H9 (cell line): ENCODE data around the gene ACACA. TPM values are rescaled to one million over a fixed set of nuclear protein-coding genes. Genes with fewer than 3 reads are reported as not detected.

Experiments used
- DNase-seq: peaks from one replicate; pipeline ENCODE4 v3.0.0-alpha.2; 2017
- H2AFZ ChIP-seq: one replicate; pipeline ENCODE4 v1.6.1; 2013; ENCODE audit warnings: mild to moderate bottlenecking, low read length, control low read depth, moderate library complexity
- H2AK5ac ChIP-seq: 2 replicates; pipeline ENCODE4 v1.6.1; 2013; ENCODE audit warnings: low read length, control low read depth, mixed read lengths; ENCODE audit not compliant: insufficient read length
- H2BK120ac ChIP-seq: one replicate; pipeline ENCODE4 v1.6.1; 2013; ENCODE audit warnings: low read depth, mild to moderate bottlenecking, low read length, control low read depth, inconsistent platforms; ENCODE audit not compliant: poor library complexity, severe bottlenecking
- H2BK12ac ChIP-seq: 2 replicates; pipeline ENCODE4 v1.6.1; 2013; ENCODE audit warnings: low read length, control low read depth, mixed read lengths, low read depth; ENCODE audit not compliant: insufficient read length
- H2BK15ac ChIP-seq: 2 replicates; pipeline ENCODE4 v1.6.1; 2013; ENCODE audit warnings: low read depth, low read length, control low read depth
- H2BK20ac ChIP-seq: one replicate; pipeline ENCODE4 v1.6.1; 2013; ENCODE audit warnings: low read depth, mild to moderate bottlenecking, low read length, control low read depth, inconsistent platforms; ENCODE audit not compliant: poor library complexity, severe bottlenecking
- H2BK5ac ChIP-seq: 2 replicates; pipeline ENCODE4 v1.6.1; 2013; ENCODE audit warnings: low read length, control low read depth, mixed read lengths; ENCODE audit not compliant: insufficient read length
- H3K14ac ChIP-seq: 2 replicates; pipeline ENCODE4 v1.6.1; 2013; ENCODE audit warnings: low read length, control low read depth; ENCODE audit not compliant: insufficient read depth
- H3K18ac ChIP-seq: 2 replicates; pipeline ENCODE4 v1.6.1; 2013; ENCODE audit warnings: low read depth, mild to moderate bottlenecking, mixed read lengths, low read length, control low read depth; ENCODE audit not compliant: insufficient read length
- H3K23ac ChIP-seq: 2 replicates; pipeline ENCODE4 v1.6.1; 2013; ENCODE audit warnings: low read length, control low read depth, mixed read lengths, low read depth; ENCODE audit not compliant: insufficient read length
- H3K23me2 ChIP-seq: 2 replicates; pipeline ENCODE4 v1.6.1; 2013; ENCODE audit warnings: low read depth, mild to moderate bottlenecking, mixed read lengths, low read length, control low read depth; ENCODE audit not compliant: insufficient read length, poor library complexity, severe bottlenecking
- H3K27ac ChIP-seq: 2 replicates; pipeline ENCODE4 v1.5.1; 2013; ENCODE audit warnings: low read length, control low read depth, mixed read lengths, low read depth; ENCODE audit not compliant: insufficient read length
- H3K27me3 ChIP-seq: 2 replicates; pipeline ENCODE4 v1.6.1; 2013; ENCODE audit warnings: low read length, control low read depth, inconsistent platforms; ENCODE audit not compliant: insufficient read depth
- H3K4ac ChIP-seq: 2 replicates; pipeline ENCODE4 v1.6.1; 2013; ENCODE audit warnings: low read depth, mild to moderate bottlenecking, control low read depth, inconsistent platforms, low read length, moderate library complexity
- H3K4me1 ChIP-seq: 2 replicates; pipeline ENCODE4 v1.6.1; 2013; ENCODE audit warnings: low read length, control low read depth, inconsistent platforms; ENCODE audit not compliant: insufficient read depth
- H3K4me2 ChIP-seq: 2 replicates; pipeline ENCODE4 v1.6.1; 2013; ENCODE audit warnings: low read length, control low read depth, mixed read lengths; ENCODE audit not compliant: insufficient read length, insufficient read depth
- H3K56ac ChIP-seq: 2 replicates; pipeline ENCODE4 v1.6.1; 2013; ENCODE audit warnings: low read depth, mild to moderate bottlenecking, mixed read lengths, low read length, control low read depth; ENCODE audit not compliant: insufficient read length
- H3K79me1 ChIP-seq: 2 replicates; pipeline ENCODE4 v1.6.1; 2013; ENCODE audit warnings: low read depth, mild to moderate bottlenecking, moderate library complexity, low read length, control low read depth, inconsistent platforms; ENCODE audit not compliant: insufficient read depth, poor library complexity, severe bottlenecking
- H3K79me2 ChIP-seq: 2 replicates; pipeline ENCODE4 v1.6.1; 2013; ENCODE audit warnings: low read length, control low read depth, inconsistent platforms; ENCODE audit not compliant: insufficient read depth
- H3K9ac ChIP-seq: 2 replicates; pipeline ENCODE4 v1.6.1; 2013; ENCODE audit warnings: low read length, control low read depth, mixed read lengths; ENCODE audit not compliant: insufficient read length; ENCODE audit errors: extremely low read depth
- H3K9me3 ChIP-seq: one replicate; pipeline ENCODE4 v1.6.1; 2013; ENCODE audit warnings: low read depth, low read length, inconsistent platforms; ENCODE audit not compliant: control insufficient read depth
- H3T11ph ChIP-seq: one replicate; pipeline ENCODE4 v1.6.1; 2013; ENCODE audit warnings: mild to moderate bottlenecking, low read length, control low read depth, inconsistent platforms
- H4K20me1 ChIP-seq: one replicate; pipeline ENCODE4 v1.6.1; 2013; ENCODE audit not compliant: control insufficient read depth, insufficient read length, insufficient read depth
- H4K5ac ChIP-seq: 2 replicates; pipeline ENCODE4 v1.6.1; 2013; ENCODE audit warnings: low read depth, mild to moderate bottlenecking, mixed read lengths, low read length, control low read depth; ENCODE audit not compliant: insufficient read length
- H4K8ac ChIP-seq: replicated peaks from 2 replicates; pipeline ENCODE4 v1.6.1; 2013; ENCODE audit warnings: low read length, control low read depth, mixed read lengths, low read depth; ENCODE audit not compliant: insufficient read length
- H4K91ac ChIP-seq: 2 replicates; pipeline ENCODE4 v1.6.1; 2013; ENCODE audit warnings: low read depth, mild to moderate bottlenecking, moderate library complexity, mixed read lengths, low read length, control low read depth; ENCODE audit not compliant: insufficient read length
- H3K27ac Mint-ChIP-seq, 3 experiments: 2 replicates in 2 of 3; 3 replicates in 1 of 3; pipeline ENCODE4 v1.8.0; 2020 to 2021; ENCODE audit warnings: mixed read lengths in 3 of 3, mild to moderate bottlenecking in 1 of 3, moderate library complexity in 1 of 3
- H3K27me3 Mint-ChIP-seq: 2 replicates; pipeline ENCODE4 v1.8.0; 2021; ENCODE audit warnings: low read depth, mild to moderate bottlenecking, moderate library complexity, mixed read lengths
- H3K36me3 Mint-ChIP-seq, 3 experiments: 2 replicates in 2 of 3; 3 replicates in 1 of 3; pipeline ENCODE4 v1.8.0; 2020 to 2021; ENCODE audit warnings: low read depth in 3 of 3, mixed read lengths in 3 of 3; ENCODE audit not compliant: insufficient read depth in 1 of 3
- H3K4me1 Mint-ChIP-seq, 2 experiments: 2 replicates each; pipeline ENCODE4 v1.8.0; 2020; ENCODE audit warnings: mixed read lengths in 2 of 2
- H3K4me3 Mint-ChIP-seq, 2 experiments: 2 replicates in 1 of 2; 3 replicates in 1 of 2; pipeline ENCODE4 v1.8.0; 2020 to 2021; ENCODE audit warnings: mild to moderate bottlenecking in 2 of 2, mixed read lengths in 2 of 2, moderate library complexity in 1 of 2
- H3K9me3 Mint-ChIP-seq, 2 experiments: 2 replicates in 1 of 2; 3 replicates in 1 of 2; pipeline ENCODE4 v1.8.0; 2020; ENCODE audit warnings: mild to moderate bottlenecking in 2 of 2, mixed read lengths in 2 of 2, moderate library complexity in 1 of 2
- CTCF ChIP-seq: fragments of 200-600 bp; sonication (generic); conservative IDR thresholded peaks from 3 replicates; pipeline ENCODE4 v1.8.0; 2021; ENCODE audit warnings: antibody characterized with exemption, mild to moderate bottlenecking
- WGBS: extraction: QIAGEN DNeasy Blood & Tissue Kit; methylation state at CpG from one replicate; pipeline ENCODE4 v1.1.7; 2013; ENCODE audit warnings: missing lambda C conversion rate, low lambda C conversion rate, mixed read lengths; ENCODE audit not compliant: insufficient read length; ENCODE audit errors: extremely low coverage; 5-methylcytosine and 5-hydroxymethylcytosine counted together
- total RNA-seq: library from RNA; stranded (reverse); gene quantifications from 2 replicates; pipeline ENCODE4 v1.2.1, GENCODE V29; 2021

ACACA gene
- total RNA-seq, 1 experiment from 2014 or later: 135 TPM

DNA sequence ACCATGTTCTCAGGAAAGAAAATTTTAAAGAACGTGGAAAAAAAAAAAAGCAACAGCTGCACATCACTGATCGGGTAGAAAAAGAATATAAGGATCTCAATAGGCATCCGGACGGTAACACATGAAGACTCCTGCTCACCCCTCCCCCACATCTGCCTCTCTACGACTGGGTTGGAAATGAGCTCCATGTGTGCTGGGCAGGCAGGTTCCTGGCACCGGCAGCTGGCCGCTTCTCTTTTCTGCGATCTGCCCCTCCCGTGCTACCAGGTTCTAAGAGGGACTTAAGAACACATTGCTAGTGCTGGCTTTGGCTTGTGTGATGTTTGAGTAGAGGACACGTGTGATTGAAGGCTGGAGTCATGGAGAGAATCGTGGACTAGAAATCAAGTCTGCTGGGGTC, 342.4 kb downstream of the ACACA start:
- WGBS: no CpG with 5 or more reads among the region's 11 CpGs
- no peak overlapping the region for H3K9ac ChIP-seq
- H3K23me2 ChIP-seq: peaks cover 3% of the 10 kb centered on the region
- no peak overlapping the region for H4K8ac ChIP-seq
- no peak overlapping the region for H2AK5ac ChIP-seq
- H4K20me1 ChIP-seq: no peaks in the 10 kb centered on the region
- DNase-seq: no peak
- no peak overlapping the region for H4K91ac ChIP-seq
- no peak overlapping the region for H3K4ac ChIP-seq
- H3K79me2 ChIP-seq: no peaks in the 10 kb centered on the region
- H3K14ac ChIP-seq: no peak overlapping the region
- H3K4me1 ChIP-seq: peaks cover 32% of the 10 kb centered on the region
- H2BK5ac ChIP-seq: no peak overlapping the region
- H3K27me3 Mint-ChIP-seq: no peaks in the 10 kb centered on the region; the same call in 1 of the 2 replicates
- no peak overlapping the region for H3K56ac ChIP-seq
- peak overlapping the region in 1 of 3 experiments; percentile 44; a peak in 3 of 7 replicates for H3K27ac Mint-ChIP-seq
- no peaks in the 10 kb centered on the region for H3K9me3 ChIP-seq
- H2BK15ac ChIP-seq: no peak overlapping the region
- no peak overlapping the region for H2BK20ac ChIP-seq
- H2BK12ac ChIP-seq: no peak overlapping the region
- no peak overlapping the region for H2AFZ ChIP-seq
- peaks cover 80 to 89% of the 10 kb centered on the region in 2 experiments for H3K4me1 Mint-ChIP-seq
- H3K23ac ChIP-seq: no peak overlapping the region
- no peak overlapping the region for H3K27ac ChIP-seq
- no peak for TF ChIP-seq CTCF
- no peak overlapping the region for H4K5ac ChIP-seq
- H3K27me3 ChIP-seq: no peaks in the 10 kb centered on the region; the same call in 1 of the 2 replicates
- peaks cover 0 to 5% of the 10 kb centered on the region in 2 experiments; a peak in 3 of 5 replicates for H3K9me3 Mint-ChIP-seq
- no peaks in the 10 kb centered on the region for H3K79me1 ChIP-seq
- H3T11ph ChIP-seq: no peak overlapping the region
- peaks cover 4 to 13% (median 4%) of the 10 kb centered on the region in 3 experiments; a peak in 5 of 7 replicates for H3K36me3 Mint-ChIP-seq
- no peak overlapping the region for H3K4me2 ChIP-seq
- no peak overlapping the region for H3K4me3 Mint-ChIP-seq
- no peak overlapping the region for H2BK120ac ChIP-seq
- no peak overlapping the region for H3K18ac ChIP-seq
